Sigmoid colon (tissue), 7 donors: Measurements from ENCODE around the gene PSMD8. TPM values are rescaled to one million over a fixed set of nuclear protein-coding genes. Genes with fewer than 3 reads are reported as not detected.

Experiments used
- DNase-seq: peaks from one replicate; pipeline ENCODE4 v3.0.0-alpha.2; 2019
- H3K27ac ChIP-seq, 4 donors: fragments of 200-600 bp; sonication (generic); one replicate each; pipeline ENCODE4 v1.5.1; 2016 to 2019; ENCODE audit warnings: mild to moderate bottlenecking in 1 of 4
- H3K27me3 ChIP-seq, 3 donors: fragments of 200-600 bp; sonication (generic); one replicate each; pipeline ENCODE4 v1.5.1; 2019; ENCODE audit warnings: mild to moderate bottlenecking in 1 of 3
- H3K36me3 ChIP-seq, 4 donors: fragments of 200-600 bp; sonication (generic); one replicate each; pipeline ENCODE4 v1.5.1; 2016 to 2019
- H3K4me1 ChIP-seq, 4 donors: fragments of 200-600 bp; sonication (generic); one replicate each; pipeline ENCODE4 v1.5.1; 2017 to 2019
- H3K4me3 ChIP-seq, 4 donors: fragments of 200-600 bp; sonication (generic); one replicate each; pipeline ENCODE4 v1.5.1; 2017 to 2019; ENCODE audit warnings: mild to moderate bottlenecking in 2 of 4, moderate library complexity in 1 of 4
- H3K9me3 ChIP-seq, 4 donors: fragments of 200-600 bp in 3 of 4; sonication (generic) in 3 of 4; one replicate each; pipeline versions ENCODE4 v1.5.1 to v1.6.1; 2013 to 2019
- EP300 ChIP-seq, 4 donors: sonication (generic); formaldehyde crosslinking; IDR thresholded peaks; one replicate each; pipeline ENCODE4 v1.6.1; 2017; ENCODE audit warnings: antibody characterized with exemption in 4 of 4
- POLR2A ChIP-seq, 2 donors: fragments of 450-650 bp; IDR thresholded peaks; one replicate each; pipeline ENCODE4 v1.6.1; 2016; ENCODE audit warnings: antibody characterized with exemption in 2 of 2, mild to moderate bottlenecking in 2 of 2, moderate library complexity in 2 of 2
- POLR2AphosphoS5 ChIP-seq, 4 donors: sonication (generic); formaldehyde crosslinking; IDR thresholded peaks; one replicate each; pipeline ENCODE4 v1.6.1; 2017; ENCODE audit warnings: antibody characterized with exemption in 4 of 4
- WGBS, 2 donors: extraction: QIAGEN DNeasy Blood & Tissue Kit; methylation state at CpG; one replicate each; pipeline ENCODE4 v1.1.7; 2013; 5-methylcytosine and 5-hydroxymethylcytosine counted together
- intact Hi-C: fragments of 100-400 bp; cut with DNase I; formaldehyde crosslinking; loops from one replicate; pipeline ENCODE4 v1.15.1; 2023
- polyA plus RNA-seq, 3 donors: library from polyadenylated mRNA; stranded (reverse); fragments of 200-250 nt; gene quantifications; one replicate each; pipeline ENCODE4 v1.2.3, GENCODE V29; 2013
- total RNA-seq, 4 donors: library from RNA; depleted of rRNA; stranded (reverse); fragments of >200 nt; gene quantifications; one replicate each; pipeline ENCODE4 v1.1.0, GENCODE V29; 2016
- TF ChIP-seq, protein P1 (sequence below), 4 experiments: fragments of 450-650 bp in 3 of 4; fragments of 200-600 bp in 1 of 4; IDR thresholded peaks; one replicate each; pipeline ENCODE4 v1.5.1; 2016 to 2019; ENCODE audit warnings: antibody characterized with exemption in 4 of 4, mild to moderate bottlenecking in 3 of 4, moderate library complexity in 2 of 4
- donor health status: healthy with polysubstance abuse.
- donor health status: Bipolar disorder and iron deficiency.
- donor health status: healthy.

PSMD8 gene
- total and polyA plus RNA-seq, 7 donors: 125 to 271 (median 147) TPM

DNA sequence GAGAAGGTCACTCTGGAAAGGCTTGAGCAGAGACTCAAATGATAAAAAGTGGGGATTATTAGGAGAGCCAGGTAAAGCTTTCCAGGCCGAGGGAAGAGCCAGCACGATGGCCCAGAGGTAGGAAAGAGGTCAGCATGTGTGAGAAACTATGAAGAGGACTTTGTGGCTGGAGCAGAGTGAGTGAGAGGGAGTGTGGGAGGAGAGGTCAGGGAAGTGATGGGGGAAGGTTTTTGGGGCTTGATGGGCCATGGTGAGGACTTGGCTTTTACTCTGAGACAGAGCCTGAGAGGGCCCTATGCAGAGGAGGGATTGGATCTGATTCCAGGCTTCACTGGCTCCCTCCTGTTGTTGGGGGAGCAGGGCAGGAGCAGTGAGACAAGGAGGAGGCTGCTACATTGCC, 33.4 kb upstream of the PSMD8 start:
- WGBS, 2 donors: 95 to 96% methylated on average over 2 of the region's 2 CpGs
- Histone ChIP-seq H3K27ac (no peak overlapping the region), H3K36me3 (peaks cover 0 to 6% (median 2%) of the 10 kb centered on the region in 4 donors), H3K4me3 (no peak overlapping the region), H3K9me3 (no peaks in the 10 kb centered on the region), H3K27me3 (no peaks in the 10 kb centered on the region), H3K4me1 (peaks cover 0 to 12% (median 8%) of the 10 kb centered on the region in 4 donors)
- intact Hi-C loops: no loop called here
- TF ChIP-seq EP300 (IDR thresholded peaks at IDR 0.05) (no peak), POLR2A (IDR thresholded peaks at IDR 0.05) (no peak), POLR2AphosphoS5 (IDR thresholded peaks at IDR 0.05) (no peak)
- TF ChIP-seq, protein P1, sequence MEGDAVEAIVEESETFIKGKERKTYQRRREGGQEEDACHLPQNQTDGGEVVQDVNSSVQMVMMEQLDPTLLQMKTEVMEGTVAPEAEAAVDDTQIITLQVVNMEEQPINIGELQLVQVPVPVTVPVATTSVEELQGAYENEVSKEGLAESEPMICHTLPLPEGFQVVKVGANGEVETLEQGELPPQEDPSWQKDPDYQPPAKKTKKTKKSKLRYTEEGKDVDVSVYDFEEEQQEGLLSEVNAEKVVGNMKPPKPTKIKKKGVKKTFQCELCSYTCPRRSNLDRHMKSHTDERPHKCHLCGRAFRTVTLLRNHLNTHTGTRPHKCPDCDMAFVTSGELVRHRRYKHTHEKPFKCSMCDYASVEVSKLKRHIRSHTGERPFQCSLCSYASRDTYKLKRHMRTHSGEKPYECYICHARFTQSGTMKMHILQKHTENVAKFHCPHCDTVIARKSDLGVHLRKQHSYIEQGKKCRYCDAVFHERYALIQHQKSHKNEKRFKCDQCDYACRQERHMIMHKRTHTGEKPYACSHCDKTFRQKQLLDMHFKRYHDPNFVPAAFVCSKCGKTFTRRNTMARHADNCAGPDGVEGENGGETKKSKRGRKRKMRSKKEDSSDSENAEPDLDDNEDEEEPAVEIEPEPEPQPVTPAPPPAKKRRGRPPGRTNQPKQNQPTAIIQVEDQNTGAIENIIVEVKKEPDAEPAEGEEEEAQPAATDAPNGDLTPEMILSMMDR (IDR thresholded peaks at IDR 0.05): no peak
- no peak for DNase-seq

DNA sequence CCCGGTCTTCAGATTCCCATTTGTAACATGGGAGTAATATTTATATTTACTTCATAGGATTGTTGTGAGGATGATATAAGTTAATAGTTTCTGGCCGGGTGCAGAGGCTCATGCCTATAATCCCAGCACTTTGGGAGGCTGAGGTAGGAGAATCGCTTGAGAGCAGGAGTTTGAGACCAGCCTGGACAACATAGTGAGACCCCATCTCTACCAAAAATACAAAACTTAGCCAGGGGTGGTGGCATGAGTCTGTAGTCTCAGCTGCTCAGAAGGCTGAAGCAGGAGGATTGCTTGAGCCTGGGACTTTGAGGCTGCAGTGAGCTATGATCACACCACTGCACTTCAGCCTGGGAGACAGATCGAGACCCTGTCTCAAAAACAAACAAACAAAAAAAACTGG, 27.5 kb upstream of the PSMD8 start:
- Histone ChIP-seq H3K9me3 (no peaks in the 10 kb centered on the region), H3K4me1 (no peaks in the 10 kb centered on the region), H3K4me3 (no peak overlapping the region), H3K36me3 (no peaks in the 10 kb centered on the region), H3K27ac (no peak overlapping the region), H3K27me3 (no peaks in the 10 kb centered on the region)
- TF ChIP-seq EP300 (IDR thresholded peaks at IDR 0.05) (no peak), POLR2AphosphoS5 (IDR thresholded peaks at IDR 0.05) (no peak), POLR2A (IDR thresholded peaks at IDR 0.05) (no peak)
- TF ChIP-seq, protein P1 (IDR thresholded peaks at IDR 0.05): no peak
- WGBS, 2 donors: 75 to 87% methylated on average over 4 of the region's 4 CpGs
- intact Hi-C loops: no loop called here
- no peak for DNase-seq

DNA sequence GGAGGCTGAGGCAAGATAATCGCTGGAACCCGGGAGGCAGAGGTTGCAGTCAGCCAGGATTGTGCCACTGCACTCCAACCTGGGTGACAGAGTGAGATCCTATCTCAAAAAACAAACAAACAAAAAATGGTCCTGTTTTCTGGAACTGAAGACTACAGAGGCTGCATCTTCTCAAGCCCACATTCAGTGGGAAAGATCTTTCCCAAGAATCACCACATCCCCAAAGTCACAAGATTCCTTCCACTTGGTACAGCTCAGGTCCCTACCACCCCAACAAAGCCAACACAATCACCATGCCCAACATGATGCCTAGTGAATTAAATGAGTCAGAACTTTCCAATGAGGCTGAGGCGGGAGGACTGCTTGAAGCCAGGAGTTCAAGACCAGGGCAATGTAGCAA, 23.5 kb upstream of the PSMD8 start:
- Histone ChIP-seq H3K36me3 (no peaks in the 10 kb centered on the region), H3K27ac (no peak overlapping the region), H3K27me3 (peaks cover 0 to 29% (median 6%) of the 10 kb centered on the region in 3 donors), H3K4me1 (no peaks in the 10 kb centered on the region), H3K9me3 (no peaks in the 10 kb centered on the region), H3K4me3 (no peak overlapping the region)
- TF ChIP-seq, protein P1 (IDR thresholded peaks at IDR 0.05): no peak
- TF ChIP-seq POLR2AphosphoS5 (IDR thresholded peaks at IDR 0.05): no peak
- no peak for TF ChIP-seq POLR2A (IDR thresholded peaks at IDR 0.05)
- no peak for TF ChIP-seq EP300 (IDR thresholded peaks at IDR 0.05)
- DNase-seq: no peak
- 88 to 90% methylated on average over 3 of the region's 3 CpGs for WGBS, 2 donors
- intact Hi-C loops: no loop called here

DNA sequence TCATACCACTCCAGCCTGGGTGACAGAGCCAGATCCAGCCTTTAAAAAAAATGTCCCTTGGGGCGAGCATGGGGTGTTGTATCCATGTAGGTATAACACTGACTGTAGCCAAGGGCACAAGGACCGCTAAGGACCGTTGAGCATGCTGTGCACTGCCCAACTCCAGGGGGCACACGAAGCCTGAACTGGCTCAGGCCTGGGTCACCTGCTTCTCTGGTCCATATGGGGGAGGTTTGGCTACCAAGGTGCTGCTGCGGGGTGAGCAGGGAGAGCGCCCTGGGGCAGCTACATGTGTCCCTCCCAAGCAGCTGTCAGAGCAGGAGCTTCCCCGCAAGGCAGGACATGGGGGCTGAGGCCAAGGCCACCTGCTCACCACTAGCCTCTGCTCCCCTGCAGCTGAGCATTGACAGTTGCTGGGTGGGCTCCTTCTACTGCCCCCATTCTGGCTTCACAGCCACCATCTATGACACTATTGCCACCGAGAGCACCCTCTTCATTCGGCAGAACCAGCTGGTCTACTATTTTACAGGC, 22.4 kb upstream of the PSMD8 start:
- intact Hi-C loops: no loop called here
- no peak for TF ChIP-seq POLR2AphosphoS5 (IDR thresholded peaks at IDR 0.05)
- TF ChIP-seq POLR2A (IDR thresholded peaks at IDR 0.05): no peak
- no peak for TF ChIP-seq EP300 (IDR thresholded peaks at IDR 0.05)
- TF ChIP-seq, protein P1 (IDR thresholded peaks at IDR 0.05): no peak
- no peak for DNase-seq
- H3K27me3 ChIP-seq: peaks cover 0 to 40% (median 6%) of the 10 kb centered on the region in 3 donors
- H3K4me3 ChIP-seq: no peak overlapping the region
- H3K9me3 ChIP-seq: no peaks in the 10 kb centered on the region
- no peak overlapping the region for H3K27ac ChIP-seq
- WGBS, 2 donors: 60 to 77% methylated on average over 9 of the region's 9 CpGs
- no peaks in the 10 kb centered on the region for H3K4me1 ChIP-seq
- H3K36me3 ChIP-seq: no peaks in the 10 kb centered on the region

DNA sequence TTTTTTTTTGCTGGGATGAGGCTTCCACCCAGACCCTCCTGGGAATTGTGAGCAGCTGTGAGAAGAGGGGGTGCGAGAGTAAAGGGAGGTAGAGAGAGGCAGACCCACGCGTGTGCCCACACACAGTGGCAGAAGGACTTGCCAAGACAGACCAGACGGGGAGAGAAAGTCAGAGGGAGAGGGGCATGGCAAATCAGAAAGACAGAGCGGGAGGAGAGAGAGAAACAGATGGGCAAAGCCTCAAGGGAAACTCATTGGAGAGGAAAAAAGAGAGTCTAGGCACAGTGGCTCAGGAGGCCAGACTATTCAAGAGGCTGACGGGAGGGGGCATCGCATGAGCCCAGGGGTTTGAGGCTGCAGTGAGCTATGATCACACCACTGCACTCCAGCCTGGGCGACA, 21.8 kb upstream of the PSMD8 start:
- peaks cover 0 to 44% (median 6%) of the 10 kb centered on the region in 3 donors for H3K27me3 ChIP-seq
- intact Hi-C loops: no loop called here
- no peaks in the 10 kb centered on the region for H3K4me1 ChIP-seq
- H3K27ac ChIP-seq: no peak overlapping the region
- 80 to 83% methylated on average over 8 of the region's 8 CpGs for WGBS, 2 donors
- H3K4me3 ChIP-seq: no peak overlapping the region
- H3K36me3 ChIP-seq: no peaks in the 10 kb centered on the region
- DNase-seq: no peak
- no peak for TF ChIP-seq POLR2A (IDR thresholded peaks at IDR 0.05)
- H3K9me3 ChIP-seq: no peaks in the 10 kb centered on the region
